IMR-90 (cell line): ENCODE results near the gene MGAT5. TPM values are rescaled to one million over a fixed set of nuclear protein-coding genes. Genes with fewer than 3 reads are reported as not detected.

Source experiments
- ATAC-seq: fragments of 200-7000 bp; cut with Tn5 transposase; 2 replicates; pipeline ENCODE4 v1.9.1; 2020; ENCODE audit warnings: low read depth, mild to moderate bottlenecking, moderate library complexity
- BruUV-seq: library from RNA; stranded (reverse); fragments of 400-500 nt; replicated peaks from 2 replicates; lab custom pipeline; 2021; lab: Mats Ljungman, UMichigan
- CTCF ChIA-PET: fragments of 300-600 bp; formaldehyde crosslinking; extraction: SDS; loops from one replicate; lab custom pipeline; 2021; ENCODE audit warnings: antibody characterized with exemption; lab: Yijun Ruan, JAX
- POLR2A ChIA-PET: fragments of 300-600 bp; sonication (Branson Sonifier 250); formaldehyde crosslinking; loops from one replicate; lab custom pipeline; 2022; ENCODE audit warnings: antibody characterized with exemption; ENCODE audit not compliant: unreplicated experiment; lab: Charles Lee
- DNase-seq: peaks from one replicate; pipeline ENCODE4 v3.0.0; 2013
- H2AFZ ChIP-seq: replicated peaks from 2 replicates; pipeline ENCODE3; 2013; ENCODE audit warnings: low read length, mild to moderate bottlenecking; ENCODE audit not compliant: poor library complexity
- H2AK5ac ChIP-seq: 2 replicates; pipeline ENCODE4 v1.6.1; 2013; ENCODE audit warnings: low read depth, low read length, inconsistent platforms
- H2AK9ac ChIP-seq: replicated peaks from 2 replicates; pipeline ENCODE3; 2013; ENCODE audit warnings: mild to moderate bottlenecking, low read depth, low read length, moderate library complexity; ENCODE audit not compliant: poor library complexity
- H2BK120ac ChIP-seq: 2 replicates; pipeline ENCODE4 v1.6.1; 2013; ENCODE audit warnings: low read depth, low read length, inconsistent platforms
- H2BK15ac ChIP-seq: 3 replicates; pipeline ENCODE4 v1.6.1; 2013; ENCODE audit warnings: low read depth, low read length, inconsistent platforms
- H2BK20ac ChIP-seq: 2 replicates; pipeline ENCODE4 v1.6.1; 2013; ENCODE audit warnings: low read depth, mild to moderate bottlenecking, inconsistent platforms, low read length, moderate library complexity
- H2BK5ac ChIP-seq: 2 replicates; pipeline ENCODE4 v1.6.1; 2013; ENCODE audit warnings: mild to moderate bottlenecking, low read depth, low read length, inconsistent platforms; ENCODE audit not compliant: poor library complexity, severe bottlenecking
- H3K14ac ChIP-seq: replicated peaks from 2 replicates; pipeline ENCODE4 v1.6.1; 2013; ENCODE audit warnings: low read depth, low read length, inconsistent platforms
- H3K18ac ChIP-seq: 2 replicates; pipeline ENCODE4 v1.6.1; 2013; ENCODE audit warnings: low read depth, low read length, control low read depth
- H3K23ac ChIP-seq: 2 replicates; pipeline ENCODE4 v1.6.1; 2013; ENCODE audit warnings: low read depth, low read length, inconsistent platforms
- H3K27ac ChIP-seq: 2 replicates; pipeline ENCODE4 v1.5.1; 2013; ENCODE audit warnings: mild to moderate bottlenecking, control low read depth, low read length; ENCODE audit not compliant: insufficient read depth
- H3K27me3 ChIP-seq: 2 replicates; pipeline ENCODE4 v1.6.1; 2013; ENCODE audit warnings: low read length; ENCODE audit not compliant: control insufficient read depth, insufficient read depth
- H3K36me3 ChIP-seq: 2 replicates; pipeline ENCODE4 v1.6.1; 2013; ENCODE audit warnings: low read length, mixed read lengths; ENCODE audit not compliant: control insufficient read depth, insufficient read depth
- H3K4ac ChIP-seq: 2 replicates; pipeline ENCODE4 v1.6.1; 2013; ENCODE audit warnings: low read depth, low read length, inconsistent platforms
- H3K4me1 ChIP-seq: 2 replicates; pipeline ENCODE4 v1.6.1; 2013; ENCODE audit warnings: low read length, mixed read lengths; ENCODE audit not compliant: control insufficient read depth, insufficient read depth
- H3K4me2 ChIP-seq: 2 replicates; pipeline ENCODE4 v1.6.1; 2013; ENCODE audit warnings: low read depth, mild to moderate bottlenecking, control low read depth, low read length, moderate library complexity
- H3K4me3 ChIP-seq: 2 replicates; pipeline ENCODE4 v1.5.1; 2013; ENCODE audit warnings: low read depth, mild to moderate bottlenecking, control low read depth, low read length, moderate library complexity; ENCODE audit not compliant: insufficient read depth
- H3K56ac ChIP-seq: 2 replicates; pipeline ENCODE4 v1.6.1; 2013; ENCODE audit warnings: low read length, inconsistent platforms; ENCODE audit not compliant: insufficient read depth; ENCODE audit errors: extremely low read depth
- H3K79me1 ChIP-seq, 2 experiments: 2 replicates each; pipeline ENCODE4 v1.6.1; 2013; ENCODE audit warnings: low read length in 2 of 2, inconsistent platforms in 1 of 2, low read depth in 1 of 2
- H3K9ac ChIP-seq: 2 replicates; pipeline ENCODE4 v1.6.1; 2013; ENCODE audit warnings: low read depth, low read length, control low read depth
- H3K9me1 ChIP-seq: 2 replicates; pipeline ENCODE4 v1.6.1; 2013; ENCODE audit warnings: low read length, inconsistent platforms; ENCODE audit not compliant: insufficient read depth
- H3K9me3 ChIP-seq: 2 replicates; pipeline ENCODE4 v1.6.1; 2013; ENCODE audit warnings: low read length; ENCODE audit not compliant: control insufficient read depth, insufficient read depth
- H4K20me1 ChIP-seq: 2 replicates; pipeline ENCODE4 v1.6.1; 2013; ENCODE audit warnings: low read length, inconsistent platforms; ENCODE audit not compliant: insufficient read depth
- H4K5ac ChIP-seq: 2 replicates; pipeline ENCODE4 v1.6.1; 2013; ENCODE audit warnings: mild to moderate bottlenecking, low read depth, low read length, control low read depth
- H4K8ac ChIP-seq, 2 experiments: 2 replicates each; pipeline ENCODE4 v1.6.1; 2013; ENCODE audit warnings: low read depth in 2 of 2, low read length in 2 of 2, control low read depth in 1 of 2, inconsistent platforms in 1 of 2
- H4K91ac ChIP-seq: 2 replicates; pipeline ENCODE4 v1.6.1; 2013; ENCODE audit warnings: low read depth, low read length, inconsistent platforms; ENCODE audit not compliant: insufficient read depth
- BHLHE40 ChIP-seq: fragments of 150-350 bp; IDR thresholded peaks from 2 replicates; pipeline ENCODE4 v1.6.1; 2016; ENCODE audit warnings: mild to moderate bottlenecking, low read depth, low read length
- CEBPB ChIP-seq: IDR thresholded peaks from 2 replicates; pipeline ENCODE4 v1.6.1; 2012; ENCODE audit warnings: low read depth, low read length, improper control_type of control experiment
- CHD1 ChIP-seq: IDR thresholded peaks from 2 replicates; pipeline ENCODE4 v1.6.1; 2012; ENCODE audit warnings: low read depth, low read length, improper control_type of control experiment
- FOS ChIP-seq: fragments of 150-350 bp; IDR thresholded peaks from 2 replicates; pipeline ENCODE4 v1.6.1; 2016; ENCODE audit warnings: low read depth, low read length
- MAFK ChIP-seq: IDR thresholded peaks from 2 replicates; pipeline ENCODE4 v1.6.1; 2012; ENCODE audit warnings: low read depth, low read length, improper control_type of control experiment
- MXI1 ChIP-seq: IDR thresholded peaks from 2 replicates; pipeline ENCODE4 v1.6.1; 2012; ENCODE audit warnings: low read depth, mild to moderate bottlenecking, low read length, moderate library complexity, borderline replicate concordance
- NFE2L2 ChIP-seq: fragments of 150-350 bp; IDR thresholded peaks from 2 replicates; pipeline ENCODE4 v1.6.1; 2016; ENCODE audit warnings: low read depth, mild to moderate bottlenecking, low read length
- POLR2A ChIP-seq: IDR thresholded peaks from 2 replicates; pipeline ENCODE4 v1.6.1; 2012; ENCODE audit warnings: mild to moderate bottlenecking, low read depth, low read length
- RFX5 ChIP-seq: IDR thresholded peaks from 2 replicates; pipeline ENCODE4 v1.8.0; 2012; ENCODE audit warnings: low read depth, mild to moderate bottlenecking, low read length, moderate library complexity
- WGBS, 2 experiments: methylation state at CpG; one replicate each; pipeline versions ENCODE4 v1.1.5 to v1.1.7; 2013; ENCODE audit warnings: missing lambda C conversion rate in 2 of 2; ENCODE audit not compliant: insufficient read length in 1 of 2; ENCODE audit errors: extremely low coverage in 2 of 2; 5-methylcytosine and 5-hydroxymethylcytosine counted together
- dilution Hi-C: fragments of 300-500 bp; cut with HindIII; formaldehyde crosslinking; loops from one replicate; pipeline ENCODE4 v1.14.3; 2018; ENCODE audit warnings: low sequenced_read_pairs; ENCODE audit not compliant: unreplicated experiment
- in situ Hi-C: fragments of 300-500 bp; cut with MboI; formaldehyde crosslinking; loops from 3 replicates; pipeline ENCODE4 v1.14.3; 2019; ENCODE audit warnings: low sequenced_read_pairs, inconsistent platforms, mixed read lengths
- intact Hi-C: fragments of 100-400 bp; cut with micrococcal nuclease; formaldehyde crosslinking; loops from 2 replicates; pipeline ENCODE4 v1.10.0; 2022
- polyA plus RNA-seq, 3 experiments: library from polyadenylated mRNA; depleted of rRNA; stranded (reverse); fragments of >200 nt; gene quantifications; 2 replicates each; pipeline ENCODE4 v1.2.3, GENCODE V29; 2012; ENCODE audit warnings: low replicate concordance in 1 of 3
- total RNA-seq: library from RNA; depleted of rRNA; stranded (reverse); fragments of >200 nt; gene quantifications from 2 replicates; pipeline ENCODE4 v1.2.3, GENCODE V29; 2012
- TF ChIP-seq, protein P1 (sequence below): fragments of 150-350 bp; IDR thresholded peaks from 2 replicates; pipeline ENCODE4 v1.6.1; 2016; ENCODE audit warnings: low read depth, mild to moderate bottlenecking, low read length, moderate library complexity, borderline replicate concordance
- TF ChIP-seq, protein P2 (sequence below): conservative IDR thresholded peaks from 2 replicates; pipeline ENCODE4 v1.5.1; 2012; ENCODE audit warnings: mild to moderate bottlenecking, low read depth, low read length, improper control_type of control experiment

Gene MGAT5
- total and polyA plus RNA-seq, 2 of the 4 experiments (the other 2 are of a cell fraction), result 22.9 to 59.9 TPM

DNA sequence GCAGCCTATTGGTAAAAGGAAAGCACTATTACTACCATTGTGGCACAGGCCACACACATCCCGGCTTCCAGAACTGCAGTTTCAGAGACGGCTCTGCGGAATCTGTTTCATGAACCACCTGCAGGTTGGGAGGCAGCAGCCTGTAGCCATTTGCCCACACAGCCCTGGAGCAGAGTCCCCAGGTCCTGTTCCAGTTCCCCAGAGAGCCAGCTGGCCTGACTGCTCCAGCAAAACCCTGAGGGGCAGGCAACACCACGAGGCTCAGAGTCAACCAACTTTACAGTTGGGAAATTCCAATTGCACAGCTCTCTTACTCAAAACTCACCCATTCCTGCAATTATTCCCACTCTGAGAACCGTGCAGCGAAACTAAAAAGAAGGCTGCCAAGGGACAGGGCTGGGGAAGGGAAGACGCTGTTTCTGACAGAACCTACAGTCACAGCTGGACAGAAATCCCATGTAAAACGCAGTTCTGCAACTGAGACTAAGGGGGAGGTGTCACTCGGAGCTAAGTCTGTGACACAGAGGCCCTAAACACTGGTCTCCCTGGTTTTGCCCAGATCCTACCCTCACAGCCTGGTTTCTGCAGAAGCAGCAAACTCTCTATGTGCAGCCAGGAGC lies 245.5 kb downstream of the MGAT5 start:
- no peak overlapping the region for H3K56ac ChIP-seq

More for the DNA sequence above, 245.5 kb downstream of the MGAT5 start:
- Histone ChIP-seq H3K14ac (no peak overlapping the region), H3K9ac (no peak overlapping the region), H2AK5ac (no peak overlapping the region), H2BK5ac (no peak overlapping the region), H2AFZ (no peak overlapping the region), H3K27ac (no peak overlapping the region), H3K79me1 (no peaks in the 10 kb centered on the region), H2BK20ac (no peak overlapping the region), H3K18ac (no peak overlapping the region), H3K9me1 (no peaks in the 10 kb centered on the region), H4K5ac (no peak overlapping the region), H4K20me1 (no peaks in the 10 kb centered on the region), H4K91ac (no peak overlapping the region), H3K27me3 (peaks cover 18% of the 10 kb centered on the region), H2BK15ac (no peak overlapping the region), H3K4me3 (no peak overlapping the region), H2BK120ac (no peak overlapping the region), H3K36me3 (no peaks in the 10 kb centered on the region), H4K8ac (no peak overlapping the region), H3K4me1 (no peaks in the 10 kb centered on the region), H3K23ac (no peak overlapping the region), H3K4me2 (no peak overlapping the region), H3K9me3 (no peaks in the 10 kb centered on the region), H2AK9ac (no peak overlapping the region), H3K4ac (no peak overlapping the region)
- intact Hi-C loops, result no loop called here
- POLR2A ChIA-PET, result no interaction called here
- DNase-seq (no peak), ATAC-seq (no peak)
- BruUV-seq, result no TSS peak
- TF ChIP-seq, protein P1, sequence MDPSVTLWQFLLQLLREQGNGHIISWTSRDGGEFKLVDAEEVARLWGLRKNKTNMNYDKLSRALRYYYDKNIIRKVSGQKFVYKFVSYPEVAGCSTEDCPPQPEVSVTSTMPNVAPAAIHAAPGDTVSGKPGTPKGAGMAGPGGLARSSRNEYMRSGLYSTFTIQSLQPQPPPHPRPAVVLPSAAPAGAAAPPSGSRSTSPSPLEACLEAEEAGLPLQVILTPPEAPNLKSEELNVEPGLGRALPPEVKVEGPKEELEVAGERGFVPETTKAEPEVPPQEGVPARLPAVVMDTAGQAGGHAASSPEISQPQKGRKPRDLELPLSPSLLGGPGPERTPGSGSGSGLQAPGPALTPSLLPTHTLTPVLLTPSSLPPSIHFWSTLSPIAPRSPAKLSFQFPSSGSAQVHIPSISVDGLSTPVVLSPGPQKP, result no peak
- TF ChIP-seq MXI1 (no peak), NFE2L2 (no peak), FOS (no peak), CHD1 (no peak), POLR2A (no peak), RFX5 (no peak), MAFK (no peak), BHLHE40 (no peak), CEBPB (no peak)
- TF ChIP-seq, protein P2, sequence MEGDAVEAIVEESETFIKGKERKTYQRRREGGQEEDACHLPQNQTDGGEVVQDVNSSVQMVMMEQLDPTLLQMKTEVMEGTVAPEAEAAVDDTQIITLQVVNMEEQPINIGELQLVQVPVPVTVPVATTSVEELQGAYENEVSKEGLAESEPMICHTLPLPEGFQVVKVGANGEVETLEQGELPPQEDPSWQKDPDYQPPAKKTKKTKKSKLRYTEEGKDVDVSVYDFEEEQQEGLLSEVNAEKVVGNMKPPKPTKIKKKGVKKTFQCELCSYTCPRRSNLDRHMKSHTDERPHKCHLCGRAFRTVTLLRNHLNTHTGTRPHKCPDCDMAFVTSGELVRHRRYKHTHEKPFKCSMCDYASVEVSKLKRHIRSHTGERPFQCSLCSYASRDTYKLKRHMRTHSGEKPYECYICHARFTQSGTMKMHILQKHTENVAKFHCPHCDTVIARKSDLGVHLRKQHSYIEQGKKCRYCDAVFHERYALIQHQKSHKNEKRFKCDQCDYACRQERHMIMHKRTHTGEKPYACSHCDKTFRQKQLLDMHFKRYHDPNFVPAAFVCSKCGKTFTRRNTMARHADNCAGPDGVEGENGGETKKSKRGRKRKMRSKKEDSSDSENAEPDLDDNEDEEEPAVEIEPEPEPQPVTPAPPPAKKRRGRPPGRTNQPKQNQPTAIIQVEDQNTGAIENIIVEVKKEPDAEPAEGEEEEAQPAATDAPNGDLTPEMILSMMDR, result no peak
- 10% methylated on average over 2 of the region's 9 CpGs; no CpG with 5 or more reads in 1 of the 2 experiments for WGBS, 2 experiments
- dilution Hi-C loops, result no loop called here
- in situ Hi-C loops, result no loop called here
- CTCF ChIA-PET, result no interaction called here
